GM12891 (cell line): ENCODE measurements around the gene C2orf92.

Experiments used
- PAX5 ChIP-seq: IDR thresholded peaks from 2 replicates; pipeline ENCODE4 v1.6.1; 2011; ENCODE audit warnings: low read length, moderate library complexity, mild to moderate bottlenecking; ENCODE audit not compliant: insufficient read depth, severe bottlenecking
- POLR2A ChIP-seq: IDR thresholded peaks from 2 replicates; pipeline ENCODE4 v1.6.1; 2011; ENCODE audit warnings: low read depth, low read length, control low read depth
- POLR2AphosphoS5 ChIP-seq: IDR thresholded peaks from 2 replicates; pipeline ENCODE4 v1.6.1; 2011; ENCODE audit warnings: low read depth, low read length, control low read depth
- SPI1 ChIP-seq: IDR thresholded peaks from 2 replicates; pipeline ENCODE4 v1.6.1; 2011; ENCODE audit warnings: low read depth, low read length, control low read depth
- TAF1 ChIP-seq: IDR thresholded peaks from 2 replicates; pipeline ENCODE4 v1.6.1; 2011; ENCODE audit warnings: low read depth, low read length, control low read depth

GRCh38 chr2:97712693-97713295 is 43.3 kb downstream of the C2orf92 start:
- TF ChIP-seq POLR2A (no peak), POLR2AphosphoS5 (no peak), TAF1 (no peak), SPI1 (no peak), PAX5 (no peak)
